A673 (cell line): ENCODE measurements around the gene CYFIP2.

Experiments used
- CTCF ChIP-seq: fragments of 300-800, 200-600 bp; sonication (generic); conservative IDR thresholded peaks from 2 replicates; pipeline ENCODE4 v1.5.1; 2017; ENCODE audit warnings: low read depth, mild to moderate bottlenecking, antibody characterized with exemption, low read length, moderate library complexity, mixed read lengths
- EZH2 ChIP-seq: fragments of 200-600 bp; sonication (generic); IDR thresholded peaks from 2 replicates; pipeline ENCODE4 v1.6.1; 2017; ENCODE audit warnings: borderline replicate concordance, low read depth, mild to moderate bottlenecking, mixed read lengths, antibody characterized with exemption, low read length; ENCODE audit not compliant: poor library complexity, severe bottlenecking

- TF ChIP-seq CTCF (no peak), EZH2 (no peak)
These were observed 18.7 kb downstream of the CYFIP2 start for GRCh38 chr5:157284458-157285212.
